WERI-Rb-1 (cell line): ENCODE results near the gene ANO4.
"Not testable (repeated sequence)": the region's sequence is repeated elsewhere in the genome, so short reads cannot be mapped to it uniquely, and the experiment has no call there.

ENCODE experiments used
- DNase-seq: peaks from one replicate; pipeline ENCODE4 v3.0.0-alpha.2; 2020
- H3K27ac ChIP-seq: fragments of 250-450 bp; sonication (Bioruptor Pico); 2 replicates; pipeline ENCODE4 v1.5.1; 2020; ENCODE audit warnings: mild to moderate bottlenecking, moderate library complexity
- H3K27me3 ChIP-seq: fragments of 250-450 bp; sonication (Bioruptor Pico); 2 replicates; pipeline ENCODE4 v1.5.1; 2021; ENCODE audit warnings: mild to moderate bottlenecking, low read depth, moderate library complexity; ENCODE audit not compliant: insufficient read depth, severe bottlenecking
- H3K36me3 ChIP-seq: fragments of 250-450 bp; sonication (Bioruptor Pico); 2 replicates; pipeline ENCODE4 v1.5.1; 2020; ENCODE audit warnings: mild to moderate bottlenecking, moderate library complexity
- H3K4me3 ChIP-seq: 2 replicates; pipeline ENCODE4 v1.5.1; 2011; ENCODE audit warnings: low read depth, mild to moderate bottlenecking, control low read depth, low read length
- H3K9me3 ChIP-seq: fragments of 250-450 bp; sonication (Bioruptor Pico); 2 replicates; pipeline ENCODE4 v1.5.1; 2021; ENCODE audit warnings: mild to moderate bottlenecking, moderate library complexity; ENCODE audit not compliant: severe bottlenecking
- TF ChIP-seq, protein P1 (sequence below): IDR thresholded peaks from 2 replicates; pipeline ENCODE4 v1.5.1; 2011; ENCODE audit warnings: low read depth, mild to moderate bottlenecking, control low read depth, inconsistent platforms, low read length

The ANO4 gene

DNA sequence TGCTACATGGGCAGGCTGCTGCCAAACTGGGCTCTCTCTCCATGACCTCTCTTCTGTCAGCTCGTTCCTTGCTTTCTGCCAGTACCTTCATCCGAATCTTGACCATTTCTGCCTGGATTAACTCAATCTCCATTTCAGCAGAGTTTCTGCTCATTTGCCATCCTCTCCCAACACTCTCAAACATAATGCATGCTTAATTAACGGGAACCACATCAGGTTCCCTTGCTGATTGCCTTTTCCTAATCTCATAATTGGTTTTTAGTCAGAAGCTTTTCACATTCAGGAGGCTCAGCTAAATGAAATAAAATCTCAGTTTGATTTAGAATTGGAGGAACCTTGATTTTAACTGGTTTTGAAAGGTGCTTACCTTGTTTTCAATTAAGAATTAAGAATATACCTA lies 288.1 kb downstream of the ANO4 start:
- TF ChIP-seq, protein P1, sequence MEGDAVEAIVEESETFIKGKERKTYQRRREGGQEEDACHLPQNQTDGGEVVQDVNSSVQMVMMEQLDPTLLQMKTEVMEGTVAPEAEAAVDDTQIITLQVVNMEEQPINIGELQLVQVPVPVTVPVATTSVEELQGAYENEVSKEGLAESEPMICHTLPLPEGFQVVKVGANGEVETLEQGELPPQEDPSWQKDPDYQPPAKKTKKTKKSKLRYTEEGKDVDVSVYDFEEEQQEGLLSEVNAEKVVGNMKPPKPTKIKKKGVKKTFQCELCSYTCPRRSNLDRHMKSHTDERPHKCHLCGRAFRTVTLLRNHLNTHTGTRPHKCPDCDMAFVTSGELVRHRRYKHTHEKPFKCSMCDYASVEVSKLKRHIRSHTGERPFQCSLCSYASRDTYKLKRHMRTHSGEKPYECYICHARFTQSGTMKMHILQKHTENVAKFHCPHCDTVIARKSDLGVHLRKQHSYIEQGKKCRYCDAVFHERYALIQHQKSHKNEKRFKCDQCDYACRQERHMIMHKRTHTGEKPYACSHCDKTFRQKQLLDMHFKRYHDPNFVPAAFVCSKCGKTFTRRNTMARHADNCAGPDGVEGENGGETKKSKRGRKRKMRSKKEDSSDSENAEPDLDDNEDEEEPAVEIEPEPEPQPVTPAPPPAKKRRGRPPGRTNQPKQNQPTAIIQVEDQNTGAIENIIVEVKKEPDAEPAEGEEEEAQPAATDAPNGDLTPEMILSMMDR, result no peak
- Histone ChIP-seq H3K9me3 (no peaks in the 10 kb centered on the region), H3K36me3 (no peaks in the 10 kb centered on the region), H3K27me3 (no peaks in the 10 kb centered on the region), H3K4me3 (no peak overlapping the region), H3K27ac (no peak overlapping the region)
- DNase-seq, result no peak

DNA sequence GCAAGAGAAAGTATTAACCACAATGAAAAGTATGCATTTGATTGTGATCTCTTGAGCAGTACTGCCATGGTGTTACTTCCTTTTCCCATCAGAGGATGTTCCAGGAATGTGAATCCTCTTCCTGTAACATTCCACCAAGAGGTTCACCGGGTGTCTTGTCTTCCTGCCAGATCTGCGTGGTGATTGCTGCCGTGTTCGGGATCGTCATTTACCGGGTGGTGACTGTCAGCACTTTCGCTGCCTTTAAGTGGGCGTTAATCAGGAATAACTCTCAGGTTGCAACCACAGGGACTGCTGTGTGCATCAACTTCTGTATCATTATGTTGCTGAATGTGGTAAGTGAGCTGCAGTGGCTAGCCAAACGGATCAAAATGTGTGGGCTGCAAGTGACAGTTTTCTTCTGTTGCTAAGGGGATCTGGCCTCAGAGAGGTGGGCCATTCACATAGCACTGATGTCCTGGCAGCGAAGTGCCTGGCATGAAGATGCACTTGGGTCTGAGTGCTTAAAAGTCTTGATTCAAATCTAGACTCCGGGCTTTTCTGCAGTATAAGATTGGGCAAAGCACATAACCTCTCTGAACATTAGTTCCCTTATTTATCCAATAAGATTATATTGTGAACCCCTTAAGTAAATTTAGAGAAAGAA lies 292.0 kb downstream of the ANO4 start:
- no peaks in the 10 kb centered on the region for H3K27me3 ChIP-seq
- H3K4me3 ChIP-seq, result no peak overlapping the region
- TF ChIP-seq, protein P1, result no peak
- H3K27ac ChIP-seq, result no peak overlapping the region
- no peak for DNase-seq
- no peaks in the 10 kb centered on the region for H3K36me3 ChIP-seq
- H3K9me3 ChIP-seq, result no peaks in the 10 kb centered on the region

DNA sequence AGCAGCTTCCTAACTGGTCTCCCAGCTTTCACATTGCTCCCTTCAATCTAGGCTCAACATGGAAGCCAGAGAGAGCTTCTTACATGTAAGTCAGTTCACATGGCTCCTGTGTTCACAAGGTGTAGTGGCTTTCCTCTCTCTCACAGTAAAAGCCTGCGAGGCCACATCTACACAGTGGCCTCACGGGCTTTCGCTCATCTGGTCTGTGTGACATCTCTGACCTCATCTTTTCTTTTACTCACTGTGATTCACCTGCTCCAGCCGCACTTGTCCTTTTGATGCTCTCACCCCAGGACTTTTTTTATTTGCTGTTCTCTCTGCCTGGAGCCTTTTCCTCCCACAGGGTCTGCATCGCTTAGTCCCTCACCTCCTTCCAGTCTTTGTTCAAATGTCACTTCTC lies 293.3 kb downstream of the ANO4 start:
- H3K27me3 ChIP-seq, result no peaks in the 10 kb centered on the region
- H3K36me3 ChIP-seq, result no peaks in the 10 kb centered on the region
- no peak overlapping the region for H3K27ac ChIP-seq
- H3K9me3 ChIP-seq, result no peaks in the 10 kb centered on the region
- H3K4me3 ChIP-seq, result no peak overlapping the region
- DNase-seq, result no peak
- TF ChIP-seq, protein P1, result no peak

DNA sequence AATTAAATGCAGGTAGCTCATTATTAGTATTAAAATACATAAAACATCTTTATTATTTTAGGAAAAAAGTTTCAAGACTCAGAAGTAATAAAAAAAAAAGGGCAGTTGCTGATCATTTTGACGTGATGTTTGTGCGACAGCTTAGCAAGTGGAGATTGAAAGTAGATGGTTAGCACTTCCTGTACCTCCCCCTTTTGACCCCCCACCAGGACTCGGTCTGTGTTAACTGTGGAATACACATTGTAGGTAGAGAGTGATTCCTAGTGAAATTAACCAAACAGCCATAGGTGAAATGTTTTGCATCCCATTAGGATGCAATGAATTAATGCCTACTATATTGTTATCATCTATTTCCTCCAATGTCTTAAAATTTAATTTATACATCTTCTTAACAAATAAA lies 294.7 kb downstream of the ANO4 start:
- no peak overlapping the region for H3K27ac ChIP-seq
- TF ChIP-seq, protein P1, result no peak
- H3K27me3 ChIP-seq, result no peaks in the 10 kb centered on the region
- no peak overlapping the region for H3K4me3 ChIP-seq
- DNase-seq, result no peak
- no peaks in the 10 kb centered on the region for H3K36me3 ChIP-seq
- H3K9me3 ChIP-seq, result no peaks in the 10 kb centered on the region

DNA sequence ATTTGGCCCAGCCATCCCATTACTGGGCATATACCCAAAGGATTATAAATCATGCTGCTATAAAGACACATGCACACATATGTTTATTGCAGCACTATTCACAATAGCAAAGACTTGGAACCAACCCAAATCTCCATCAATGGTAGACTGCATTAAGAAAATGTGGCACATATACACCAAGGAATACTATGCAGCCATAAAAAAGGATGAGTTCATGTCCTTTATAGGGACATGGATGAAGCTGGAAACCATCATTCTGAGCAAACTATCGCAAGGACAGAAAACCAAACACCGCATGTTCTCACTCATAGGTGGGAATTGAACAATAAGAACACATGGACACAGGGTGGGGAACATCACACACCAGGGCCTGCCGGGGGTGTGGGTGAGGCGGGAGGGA lies 295.6 kb downstream of the ANO4 start:
- H3K9me3 ChIP-seq, DNase-seq: not testable (repeated sequence)

DNA sequence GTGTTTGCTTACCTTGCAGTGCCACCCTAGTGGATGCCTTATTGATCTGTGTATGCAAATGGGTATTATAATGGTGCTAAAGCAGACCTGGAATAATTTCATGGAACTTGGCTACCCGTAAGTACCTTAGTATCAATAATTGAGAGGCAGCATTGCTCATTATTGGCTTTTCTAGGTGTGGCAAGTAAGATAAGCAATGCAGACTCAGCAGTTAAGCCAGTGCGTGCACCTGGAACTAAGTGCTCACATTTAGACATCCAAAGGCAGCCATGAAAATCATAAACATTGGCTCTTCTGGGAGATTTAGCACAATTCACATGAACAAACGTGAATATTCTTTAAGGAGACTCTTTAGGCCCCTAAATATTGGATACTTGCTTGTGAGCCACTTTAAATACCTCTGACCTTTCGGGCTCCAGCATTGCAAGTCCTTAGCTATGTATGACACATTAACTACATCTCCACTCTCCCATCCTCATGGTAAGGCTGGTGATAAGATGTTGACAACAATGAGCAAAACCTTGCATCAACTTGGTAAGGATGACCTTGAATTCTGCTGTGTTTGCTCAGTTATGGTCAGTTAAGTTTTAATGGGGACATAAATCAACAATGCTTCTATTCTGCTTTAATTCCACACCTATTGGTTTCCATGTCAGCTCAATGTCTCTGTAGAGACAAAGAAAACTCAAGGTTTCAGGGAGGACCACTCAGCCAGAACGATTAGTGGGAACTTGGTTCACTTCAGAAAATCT lies 303.4 kb downstream of the ANO4 start:
- TF ChIP-seq, protein P1, result no peak
- no peaks in the 10 kb centered on the region for H3K9me3 ChIP-seq
- no peak overlapping the region for H3K27ac ChIP-seq
- H3K4me3 ChIP-seq, result no peak overlapping the region
- H3K27me3 ChIP-seq, result no peaks in the 10 kb centered on the region
- no peak for DNase-seq
- no peaks in the 10 kb centered on the region for H3K36me3 ChIP-seq

More for the DNA sequence above, 295.6 kb downstream of the ANO4 start:
- not testable (repeated sequence) for H3K27ac ChIP-seq, H3K36me3 ChIP-seq, H3K4me3 ChIP-seq, H3K27me3 ChIP-seq
